Measurements from ENCODE around the gene KPTN. TPM values are rescaled to one million over a fixed set of nuclear protein-coding genes. Genes with fewer than 3 reads are reported as not detected.

The KPTN gene
- total and polyA plus RNA-seq, 2 of the 8 experiments (the other 6 are each of a cell fraction or from before 2014, with no cell fraction given): 23.6 to 31.3 TPM

GRCh38 chr19:47499371-47499770 is 15.4 kb upstream of the KPTN start:
- Histone ChIP-seq H3K18ac (ENCODE audit: extremely low read depth, low read length) (no peak overlapping the region), H4K8ac (ENCODE audit: extremely low read depth, insufficient read depth, low read length) (no peak overlapping the region; the same call in 1 of the 2 replicates), H3K27ac (ENCODE audit: low read depth, low read length) (peak overlapping the region; percentile 42; the same call in 1 of the 2 replicates), H3K23me2 (ENCODE audit: low read depth, low read length) (no peaks in the 10 kb centered on the region), H2AFZ (ENCODE audit: low read length) (no peak overlapping the region), H2BK15ac (ENCODE audit: low read length) (no peak overlapping the region), H3K23ac (ENCODE audit: insufficient read length) (no peak overlapping the region), H4K5ac (ENCODE audit: insufficient read length, low read depth, low read length) (no peak overlapping the region), H2BK20ac (ENCODE audit: low read length) (no peak overlapping the region), H4K20me1 (replicated peaks in 1 of 2; ENCODE audit: control insufficient read depth in 1 of 2, insufficient read depth in 2 of 2, low read length in 2 of 2) (peaks cover 2 to 3% of the 10 kb centered on the region in 2 experiments), H3K4me1 (replicated peaks in 1 of 4; ENCODE audit: control insufficient read depth in 3 of 4, insufficient read depth in 4 of 4, low read length in 3 of 4) (peaks cover 0 to 6% (median 3%) of the 10 kb centered on the region in 4 experiments; a peak in 4 of 7 replicates), H2AK5ac (ENCODE audit: low read depth, low read length) (no peak overlapping the region), H3K27me3 (replicated peaks in 1 of 4; ENCODE audit: control insufficient read depth in 3 of 4, extremely low read depth in 1 of 4, insufficient read depth in 3 of 4, low read length in 3 of 4) (no peaks in the 10 kb centered on the region), H3K14ac (ENCODE audit: insufficient read length) (no peak overlapping the region), H2BK5ac (ENCODE audit: low read depth, low read length) (peak overlapping the region; percentile 54), H3K56ac (replicated peaks; ENCODE audit: insufficient read length, low read depth, low read length) (no peak overlapping the region), H3K79me2 (ENCODE audit: control insufficient read depth in 1 of 2, insufficient read depth in 2 of 2, low read length in 2 of 2) (no peaks in the 10 kb centered on the region; a peak in 1 of 4 replicates), H4K91ac (replicated peaks; ENCODE audit: insufficient read length, low read length) (no peak overlapping the region), H3K4me2 (ENCODE audit: insufficient read depth in 1 of 2, low read depth in 2 of 2, low read length in 2 of 2) (no peak overlapping the region), H3K4ac (replicated peaks; ENCODE audit: insufficient read length, low read depth, low read length) (no peak overlapping the region), H2BK120ac (replicated peaks; ENCODE audit: low read depth, low read length) (no peak overlapping the region), H3K9me3 (ENCODE audit: insufficient read depth in 2 of 2, low read depth in 1 of 2, low read length in 1 of 2) (no peaks in the 10 kb centered on the region), H2BK12ac (ENCODE audit: low read depth, low read length) (no peak overlapping the region), H3K9ac (replicated peaks in 1 of 4; ENCODE audit: extremely low read depth in 1 of 4, low read depth in 3 of 4, low read length in 3 of 4) (no peak overlapping the region), H3K4me3 (ENCODE audit: extremely low read depth in 1 of 4, insufficient read depth in 2 of 4, low read depth in 3 of 4, low read length in 4 of 4) (no peak overlapping the region), H3K36me3 (ENCODE audit: control insufficient read depth in 2 of 4, insufficient read depth in 4 of 4, low read length in 3 of 4) (no peaks in the 10 kb centered on the region), H3K79me1 (ENCODE audit: low read depth, low read length) (no peaks in the 10 kb centered on the region; the same call in 1 of the 2 replicates)
- FAIRE-seq (no peak), DNase-seq (ENCODE audit: low read depth in 1 of 2, low spot score in 2 of 2) (no peak)
- ChIA-PET POLR2A (ENCODE audit: partially characterized antibody) (interaction anchor here (1.0 to 7.6 kb wide), 4 partner anchors 9 to 22 kb away, joined by 3 to 55 read pairs (median 6); partner anchors contain the start of gene KPTN), CTCF (ENCODE audit: partially characterized antibody) (interaction anchor here (0.5 to 3.8 kb wide), 8 partner anchors 12 to 1997 kb away, joined by 3 to 10 read pairs (median 3); no protein-coding TSS in a partner anchor)
- 94% methylated on average over 7 of the region's 7 CpGs; no CpG with 5 or more reads in 1 of the 2 experiments for WGBS, 2 experiments (ENCODE audit: extremely low coverage in 1 of 2, insufficient coverage in 1 of 2, insufficient read length in 1 of 2, insufficient replicate concordance in 2 of 2, low coverage in 1 of 2, low lambda C conversion rate in 2 of 2, missing lambda C conversion rate in 1 of 2)
- TF ChIP-seq BACH1 (IDR thresholded peaks at IDR 0.05; ENCODE audit: low read length): no peak
- TF ChIP-seq ATF3 (IDR thresholded peaks at IDR 0.05; ENCODE audit: insufficient read depth, low read depth, low read length): no peak
- TF ChIP-seq SP4 (IDR thresholded peaks at IDR 0.05; ENCODE audit: low read length): no peak
- no peak for TF ChIP-seq PHF8 (conservative IDR thresholded peaks at IDR 0.05; ENCODE audit: low read depth, low read length)
- no peak for TF ChIP-seq GTF2F1 (IDR thresholded peaks at IDR 0.05; ENCODE audit: borderline replicate concordance, low read depth, low read length)
- no peak for TF ChIP-seq ATF2 (IDR thresholded peaks at IDR 0.05; ENCODE audit: low read length)
- TF ChIP-seq POU5F1 (IDR thresholded peaks at IDR 0.05; ENCODE audit: low read depth, low read length): no peak
- TF ChIP-seq CBX8 (IDR thresholded peaks at IDR 0.05; ENCODE audit: borderline replicate concordance, low read depth, low read length): no peak
- no peak for TF ChIP-seq CEBPB (IDR thresholded peaks at IDR 0.05; ENCODE audit: low read depth, low read length)
- TF ChIP-seq CREB1 (IDR thresholded peaks at IDR 0.05): no peak
- no peak for TF ChIP-seq MAX (IDR thresholded peaks at IDR 0.05)
- no peak for TF ChIP-seq RXRA (IDR thresholded peaks at IDR 0.05; ENCODE audit: insufficient read depth, low read depth, low read length)

Data from H1 (cell line).